NCI-H1436 treated with DMSO at 0.1 percent for 48 hours (cell line): Measurements from ENCODE around the gene SORCS1.

Experiments
- DNase-seq: peaks from one replicate; lab custom pipeline; 2025; lab: John Stamatoyannopoulos, UW

Gene SORCS1

GRCh38 chr10:106816318-106817085, 348.0 kb downstream of the SORCS1 start:
- no peak for DNase-seq

- no peak for DNase-seq
Observed at GRCh38 chr10:106815427-106816043, 349.0 kb downstream of the SORCS1 start.

- no peak for DNase-seq
Observed at GRCh38 chr10:106804992-106805582, 359.4 kb downstream of the SORCS1 start.

- no peak for DNase-seq
Observed at GRCh38 chr10:106802949-106803348, 361.6 kb downstream of the SORCS1 start.

- DNase-seq, result no peak
Observed at GRCh38 chr10:106799776-106800175, 364.7 kb downstream of the SORCS1 start.

- DNase-seq, result no peak
Observed at GRCh38 chr10:106795619-106796018, 368.9 kb downstream of the SORCS1 start.

GRCh38 chr10:106793617-106794016, 370.9 kb downstream of the SORCS1 start:
- DNase-seq, result no peak

- DNase-seq, result no peak
Observed at GRCh38 chr10:106789623-106790022, 374.9 kb downstream of the SORCS1 start.

- DNase-seq, result no peak
Observed at GRCh38 chr10:106788982-106789381, 375.5 kb downstream of the SORCS1 start.

- DNase-seq, result no peak
Observed at GRCh38 chr10:106785528-106785927, 379.0 kb downstream of the SORCS1 start.

- DNase-seq, result no peak
Observed at GRCh38 chr10:106780632-106781031, 383.9 kb downstream of the SORCS1 start.

- DNase-seq, result no peak
Observed at GRCh38 chr10:106777841-106778240, 386.7 kb downstream of the SORCS1 start.

GRCh38 chr10:106775127-106775526, 389.4 kb downstream of the SORCS1 start:
- DNase-seq, result no peak

- DNase-seq, result no peak
Observed at GRCh38 chr10:106772957-106773356, 391.5 kb downstream of the SORCS1 start.

- DNase-seq, result no peak
Observed at GRCh38 chr10:106771154-106771553, 393.4 kb downstream of the SORCS1 start.

GRCh38 chr10:106768204-106768603, 396.3 kb downstream of the SORCS1 start:
- DNase-seq, result no peak

GRCh38 chr10:106765928-106766327, 398.6 kb downstream of the SORCS1 start:
- no peak for DNase-seq

- no peak for DNase-seq
Observed at GRCh38 chr10:106765241-106765754, 399.2 kb downstream of the SORCS1 start.

GRCh38 chr10:106764360-106764759, 400.1 kb downstream of the SORCS1 start:
- no peak for DNase-seq

GRCh38 chr10:106761906-106762305, 402.6 kb downstream of the SORCS1 start:
- DNase-seq, result no peak

GRCh38 chr10:106757521-106757920, 407.0 kb downstream of the SORCS1 start:
- DNase-seq, result no peak

- DNase-seq, result no peak
Observed at GRCh38 chr10:106751091-106751490, 413.4 kb downstream of the SORCS1 start.

GRCh38 chr10:106746868-106747267, 417.6 kb downstream of the SORCS1 start:
- no peak for DNase-seq
